GM20431 (cell line): ENCODE measurements around the gene THOC5.
"Not testable (repeated sequence)": the region's sequence is repeated elsewhere in the genome, so short reads cannot be mapped to it uniquely, and the experiment has no call there.

Source experiments
- in situ Hi-C: fragments of 300-500 bp; cut with MseI, MboI; formaldehyde crosslinking; loops from one replicate; pipeline ENCODE4 v1.15.0; 2020; ENCODE audit warnings: low sequenced_read_pairs; ENCODE audit not compliant: unreplicated experiment

Gene THOC5

DNA sequence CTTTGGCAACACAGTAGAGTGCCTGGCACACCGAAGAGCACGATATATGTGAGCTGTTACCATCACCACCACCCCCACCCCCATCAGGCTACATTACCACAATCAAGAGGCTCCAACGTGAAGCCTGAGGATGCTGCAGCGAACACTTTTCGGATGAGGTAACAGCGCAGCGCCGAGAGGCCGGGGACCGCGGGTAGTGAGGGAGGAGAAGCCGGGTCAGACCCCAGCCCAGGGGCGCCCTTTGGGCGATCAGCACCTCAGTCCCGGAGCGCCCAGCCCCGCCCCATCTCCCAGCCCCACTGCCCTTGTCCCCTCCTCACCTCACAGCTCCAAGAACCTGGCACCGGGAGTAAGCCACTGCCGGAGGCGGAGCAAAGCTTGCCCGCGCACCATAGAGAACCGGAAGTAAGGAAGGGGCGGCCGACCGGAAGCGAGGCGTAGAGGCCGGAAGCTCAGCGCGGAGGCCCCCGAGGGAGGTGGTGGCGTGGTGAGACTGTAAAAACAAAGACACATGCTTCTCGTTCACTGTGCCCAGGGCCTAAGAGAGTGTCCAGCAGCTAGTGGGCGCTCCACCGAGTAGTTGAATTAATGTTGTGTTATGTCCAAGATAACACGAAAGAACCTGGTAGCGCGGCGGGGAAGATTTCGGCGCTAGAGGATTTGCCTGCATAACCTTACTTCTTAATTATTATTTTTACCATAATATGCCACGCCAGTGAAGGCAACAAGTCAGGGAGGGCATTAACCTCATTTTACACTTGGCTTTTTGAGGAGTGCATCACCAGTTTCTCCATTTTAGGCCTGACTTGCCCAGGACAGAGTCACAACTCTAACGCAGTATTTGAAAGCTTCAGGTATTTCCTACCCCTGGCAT, at the start of gene THOC5:
THOC5 (minus strand) TSS at position 407 of the 874 bp plus-strand sequence. CDS start 4,610 bp downstream, outside the sequence.
- in situ Hi-C loops: no loop called here

DNA sequence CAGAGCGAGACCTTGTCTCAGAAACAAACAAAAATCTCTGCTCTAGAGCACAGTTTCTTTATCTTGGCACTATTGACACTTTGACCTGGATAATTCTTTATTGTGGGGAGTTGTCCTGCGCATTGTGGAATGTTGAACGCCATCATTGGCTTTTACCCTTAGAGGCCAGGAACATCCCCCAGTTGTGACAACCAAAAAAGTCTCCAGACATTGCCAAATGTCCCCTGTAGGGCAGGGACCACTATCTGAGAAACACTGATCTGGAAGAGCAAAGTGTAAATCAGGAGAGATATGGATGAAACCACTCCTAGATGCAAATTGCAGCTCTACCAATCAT, 45.1 kb upstream of the THOC5 start:
- in situ Hi-C loops: no loop called here

DNA sequence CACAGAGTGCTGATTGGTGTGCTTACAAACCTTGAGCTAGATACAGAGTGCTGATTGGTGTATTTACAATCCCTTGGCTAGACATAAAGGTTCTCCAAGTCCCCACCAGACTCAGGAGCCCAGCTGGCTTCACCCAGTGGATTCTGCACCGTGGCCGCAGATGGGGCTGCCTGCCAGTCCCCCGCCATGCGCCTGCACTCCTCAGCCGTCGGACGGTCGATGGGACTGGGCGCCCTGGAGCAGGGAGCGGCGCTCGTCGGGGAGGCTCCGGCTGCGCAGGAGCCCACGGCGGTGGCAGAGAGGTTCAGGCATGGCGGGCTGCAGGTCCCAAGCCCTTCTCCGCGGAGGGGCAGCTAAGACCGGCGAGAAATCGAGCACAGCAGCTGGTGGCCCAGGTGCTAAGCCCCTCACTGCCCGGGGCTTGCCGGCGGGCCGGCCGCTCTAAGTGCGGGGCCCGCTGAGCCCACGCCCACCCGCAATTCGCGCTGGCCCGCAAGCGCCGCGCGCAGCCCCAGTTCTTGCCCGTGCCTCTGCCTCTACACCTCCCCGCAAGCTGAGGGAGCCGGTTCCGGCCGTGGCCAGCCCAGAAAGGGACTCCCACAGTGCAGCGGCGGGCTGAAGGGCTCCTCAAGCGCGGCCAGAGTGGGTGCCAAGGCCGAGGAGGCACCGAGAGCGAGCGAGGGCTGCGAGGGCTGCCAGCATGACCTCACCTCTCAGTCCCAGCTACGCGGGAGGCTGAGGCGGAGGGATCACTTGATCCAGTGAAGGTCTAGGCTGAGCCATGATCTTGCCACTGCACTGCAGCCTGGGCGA, 44.5 kb upstream of the THOC5 start:
- in situ Hi-C loops: not testable (repeated sequence)

DNA sequence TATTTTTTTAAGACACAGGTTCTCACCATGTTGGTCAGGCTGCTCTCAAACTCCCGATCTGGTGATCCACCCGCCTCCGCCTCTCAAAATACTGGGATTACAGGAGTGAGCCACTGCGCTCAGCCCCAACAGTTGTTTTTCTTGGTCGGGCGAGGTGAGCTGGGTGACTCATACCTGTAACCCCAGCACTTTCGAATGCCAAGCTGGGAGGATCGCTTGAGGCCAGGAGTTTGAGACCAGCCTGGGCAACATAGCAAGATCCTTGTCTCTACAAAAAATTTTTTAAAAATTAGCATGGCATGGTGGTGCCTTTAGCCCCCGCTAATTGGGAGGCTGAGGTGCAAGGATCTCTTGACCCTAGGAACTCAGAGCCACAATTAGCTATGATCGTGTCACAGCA, 42.9 kb upstream of the THOC5 start:
- in situ Hi-C loops: no loop called here

DNA sequence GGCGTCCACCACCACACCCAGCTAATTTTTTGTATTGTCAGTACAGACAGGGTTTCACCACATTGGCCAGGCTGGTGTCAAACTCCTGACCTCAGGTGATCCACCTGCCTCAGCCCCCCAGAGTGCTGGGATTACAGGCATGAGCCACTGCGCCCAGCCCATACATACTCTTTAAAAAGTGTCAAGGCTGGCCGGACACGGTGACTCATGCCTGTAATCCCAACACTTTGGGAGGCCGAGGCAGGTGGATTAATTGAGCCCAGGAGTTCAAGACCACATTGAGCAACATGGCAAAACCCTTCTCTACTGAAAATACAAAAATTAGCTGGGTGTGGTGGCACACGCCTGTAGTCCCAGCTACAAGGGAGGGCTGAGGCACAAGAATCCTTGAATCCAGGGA, 40.9 kb upstream of the THOC5 start:
- in situ Hi-C loops: not testable (repeated sequence)

DNA sequence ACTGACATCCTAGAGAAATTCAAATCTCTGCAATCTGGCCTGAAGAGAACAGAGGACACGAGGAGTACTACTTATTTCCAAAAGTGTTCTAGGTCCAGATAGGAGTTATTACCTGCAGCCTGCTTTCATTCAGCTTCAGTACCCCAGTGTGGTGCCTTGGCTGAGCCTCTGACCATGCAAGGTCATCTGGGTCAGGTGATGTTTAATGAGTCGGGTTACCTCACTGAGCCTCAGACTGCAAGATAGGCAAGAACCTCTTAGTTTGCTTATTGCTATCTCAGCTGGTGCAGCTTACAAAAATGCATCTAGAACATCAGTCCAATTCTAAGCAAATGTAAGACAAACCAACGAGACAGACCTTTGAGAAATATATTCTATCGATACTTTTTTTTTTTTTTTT, 40.4 kb upstream of the THOC5 start:
- in situ Hi-C loops: no loop called here

DNA sequence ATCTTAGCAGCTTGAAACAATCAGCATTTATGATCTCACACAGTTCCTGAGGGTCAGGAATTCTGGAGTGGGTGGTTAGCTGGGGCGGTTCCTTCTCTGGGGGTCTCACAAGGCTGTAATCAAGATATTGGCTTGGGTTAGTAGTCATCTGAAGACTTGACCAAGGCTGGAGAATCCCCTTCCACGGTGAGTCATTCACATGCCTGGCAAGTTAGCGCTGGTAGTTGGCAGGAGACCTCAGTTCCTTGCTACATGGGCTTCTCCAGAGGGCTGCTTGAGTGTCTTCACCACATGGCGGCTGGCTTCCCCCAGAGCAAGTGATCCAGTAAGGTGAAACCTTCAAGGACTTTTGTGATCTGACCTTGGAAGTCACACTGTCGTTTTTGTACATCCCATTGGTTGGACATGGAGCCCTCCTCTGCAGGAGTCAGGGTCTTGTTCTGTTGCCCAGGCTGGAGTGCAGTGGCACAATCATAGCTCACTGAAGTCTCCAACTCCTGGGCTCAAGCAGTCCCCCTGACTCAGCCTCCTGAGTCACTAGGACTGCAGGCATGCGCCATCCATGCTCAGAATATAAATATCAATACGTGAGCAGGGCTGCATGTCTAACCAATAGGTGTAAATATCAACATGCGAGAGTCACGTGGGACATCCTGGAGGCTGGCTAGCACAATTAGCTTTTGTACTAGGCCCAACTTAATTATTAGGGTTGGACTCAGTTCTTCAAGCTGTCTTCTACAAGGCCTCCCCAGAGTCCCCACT, 34.6 kb upstream of the THOC5 start:
- in situ Hi-C loops: no loop called here

DNA sequence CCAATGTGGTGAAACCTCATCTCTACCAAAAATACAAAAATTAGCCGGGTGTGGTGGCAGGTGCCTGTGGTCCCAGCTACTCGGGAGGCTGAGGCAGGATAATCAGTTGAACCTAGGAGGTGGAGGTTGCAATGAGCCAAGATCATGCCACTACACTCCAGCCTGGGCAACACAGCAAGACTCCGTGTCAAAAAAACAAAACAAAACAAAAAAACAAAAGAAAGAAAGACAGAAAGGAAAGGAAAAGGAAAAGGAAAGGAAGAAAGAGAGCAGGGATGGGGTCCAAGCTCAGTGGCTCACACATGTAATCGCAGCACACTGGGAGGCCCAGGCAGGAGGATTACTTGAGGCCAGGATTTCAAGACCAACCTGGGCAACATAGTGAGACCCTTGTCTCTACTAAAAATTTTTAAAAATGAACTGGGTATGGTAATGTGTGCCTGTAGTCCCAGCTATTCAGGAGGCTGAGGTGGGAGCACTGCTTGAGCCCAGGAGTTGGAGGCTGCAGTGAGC, 32.7 kb upstream of the THOC5 start:
- in situ Hi-C loops: not testable (repeated sequence)

DNA sequence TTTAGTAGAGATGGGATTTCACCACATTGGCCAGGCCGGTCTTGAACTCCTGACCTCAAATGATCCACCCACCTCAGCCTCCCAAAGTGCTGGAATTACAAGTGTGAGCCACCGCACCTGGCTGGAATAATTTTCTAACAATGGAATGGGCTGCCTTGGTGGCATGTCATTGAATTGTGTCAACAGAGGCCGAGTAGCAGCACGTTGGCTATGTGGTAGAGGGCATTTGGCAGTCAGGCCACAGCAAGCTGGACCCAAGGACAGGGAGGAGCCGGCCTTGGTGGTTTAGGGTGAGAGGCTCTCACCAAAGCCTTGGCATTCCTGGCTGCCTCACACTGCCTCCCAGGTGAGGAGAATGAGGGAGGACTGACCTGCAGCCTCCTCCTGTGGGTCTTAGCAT, 31.4 kb upstream of the THOC5 start:
- in situ Hi-C loops: no loop called here

DNA sequence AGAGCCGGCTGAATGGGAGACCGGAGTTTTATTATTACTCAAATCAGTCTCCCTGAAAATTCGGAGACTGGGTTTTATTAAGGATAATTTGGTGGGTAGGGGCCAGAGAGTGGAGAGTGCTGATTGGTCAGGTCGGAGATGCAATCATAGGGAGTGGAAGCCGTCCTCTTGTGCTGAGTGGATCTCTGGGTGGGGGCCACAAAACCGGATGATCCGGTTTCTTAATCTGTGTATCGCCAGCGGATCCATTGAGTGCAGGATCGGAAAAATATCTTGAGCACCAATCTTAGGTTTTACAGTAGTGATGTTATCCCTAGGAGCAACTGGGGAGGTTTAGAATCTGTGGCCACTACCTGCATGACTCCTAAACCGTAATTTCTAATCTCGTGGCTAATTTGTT, 28.2 kb upstream of the THOC5 start:
- in situ Hi-C loops: no loop called here

DNA sequence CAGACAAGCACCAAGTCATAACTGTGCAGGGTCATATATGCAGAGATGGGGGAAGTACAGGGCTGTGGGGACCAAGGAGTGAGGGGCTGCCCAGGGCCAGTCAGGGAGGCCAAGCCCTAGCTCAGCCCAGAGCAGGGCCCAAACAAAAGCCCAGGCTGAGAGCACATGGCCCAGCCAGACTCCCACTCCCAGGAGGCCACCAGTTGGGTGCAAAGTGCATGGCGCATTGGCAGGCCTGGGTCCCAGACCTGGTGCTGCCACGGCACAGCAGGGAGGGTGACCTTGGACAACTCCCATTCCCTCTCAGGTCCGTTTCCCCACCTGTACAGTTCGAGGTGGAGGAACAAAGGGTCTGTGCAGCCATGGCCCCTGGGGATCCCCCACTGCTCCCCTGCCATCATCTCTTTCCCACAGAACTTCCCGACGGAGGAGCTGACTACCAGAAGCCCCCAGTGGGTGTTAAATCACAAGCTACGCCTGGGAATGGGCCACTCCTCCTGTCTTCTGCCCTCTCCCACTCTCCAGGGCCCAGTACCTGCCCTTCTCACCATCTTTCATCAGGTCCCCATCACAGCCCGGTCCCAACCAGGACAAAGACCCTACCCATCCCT, 26.7 kb upstream of the THOC5 start:
- in situ Hi-C loops: no loop called here

DNA sequence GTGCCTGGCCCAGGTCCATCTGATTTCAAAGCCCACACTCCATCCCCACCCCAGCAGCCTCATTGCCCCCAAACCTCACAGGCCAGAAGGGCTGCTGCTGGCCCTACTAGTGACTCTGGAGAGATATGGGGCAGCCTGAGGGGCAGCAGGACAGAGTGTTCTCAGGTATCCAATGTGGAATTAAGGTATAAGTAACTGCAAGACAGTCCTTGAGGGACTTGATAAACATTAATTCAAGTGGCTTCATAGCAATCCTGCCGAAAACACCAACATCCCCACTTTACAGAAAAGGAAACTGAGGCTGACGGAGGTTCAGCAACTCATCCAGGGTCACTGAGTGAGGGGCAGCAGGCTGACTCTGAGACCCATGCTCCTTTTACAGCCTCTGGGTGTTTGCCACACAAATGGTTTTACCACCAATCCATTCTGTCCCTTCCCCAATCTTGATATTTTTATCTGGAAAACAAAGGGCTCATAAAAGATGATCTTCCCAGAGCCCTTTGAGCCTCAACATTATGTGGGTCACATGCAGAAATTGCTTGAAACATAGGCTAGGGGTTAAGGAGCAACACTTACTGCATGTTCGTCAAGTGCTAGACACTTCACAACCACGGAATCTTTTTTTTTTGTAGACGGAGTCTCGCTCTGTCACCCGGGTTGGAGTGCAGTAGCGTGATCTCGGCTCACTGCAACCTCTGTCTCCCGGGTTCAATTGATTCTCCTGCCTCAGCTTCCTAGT, 25.1 kb upstream of the THOC5 start:
- in situ Hi-C loops: no loop called here

DNA sequence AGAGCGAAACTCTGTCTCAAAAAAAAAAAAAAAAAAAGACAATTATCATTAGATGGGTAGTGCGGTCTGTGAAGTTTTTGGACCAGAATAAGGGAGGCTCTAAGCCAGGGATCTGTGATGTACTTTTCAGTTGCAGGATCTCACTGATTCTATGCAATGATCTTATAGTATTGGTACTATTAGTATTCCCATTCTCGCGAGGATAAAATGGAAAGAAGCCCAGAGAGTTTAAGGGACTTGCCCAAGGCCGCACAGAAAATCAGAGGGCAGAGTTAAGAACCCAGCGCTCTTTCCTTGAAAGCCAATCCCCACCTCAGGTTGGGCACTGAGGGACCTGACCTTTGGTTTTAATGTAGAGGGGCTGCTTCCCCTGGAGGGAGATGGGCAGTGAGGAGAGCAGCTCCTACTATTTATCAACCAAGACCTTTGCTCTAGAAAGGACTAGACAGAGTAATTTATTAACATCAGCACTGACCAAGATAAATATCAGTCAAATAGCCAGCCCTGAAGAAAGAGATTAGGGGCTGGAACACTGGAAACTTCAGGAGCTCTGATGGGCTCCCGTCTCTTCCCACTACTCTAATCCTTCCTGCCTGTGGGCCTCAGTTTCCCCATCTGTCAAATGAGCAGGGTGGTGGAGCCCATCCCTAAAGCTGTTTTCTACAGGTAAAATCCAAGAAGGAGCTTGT, 21.3 kb upstream of the THOC5 start:
- in situ Hi-C loops: no loop called here

DNA sequence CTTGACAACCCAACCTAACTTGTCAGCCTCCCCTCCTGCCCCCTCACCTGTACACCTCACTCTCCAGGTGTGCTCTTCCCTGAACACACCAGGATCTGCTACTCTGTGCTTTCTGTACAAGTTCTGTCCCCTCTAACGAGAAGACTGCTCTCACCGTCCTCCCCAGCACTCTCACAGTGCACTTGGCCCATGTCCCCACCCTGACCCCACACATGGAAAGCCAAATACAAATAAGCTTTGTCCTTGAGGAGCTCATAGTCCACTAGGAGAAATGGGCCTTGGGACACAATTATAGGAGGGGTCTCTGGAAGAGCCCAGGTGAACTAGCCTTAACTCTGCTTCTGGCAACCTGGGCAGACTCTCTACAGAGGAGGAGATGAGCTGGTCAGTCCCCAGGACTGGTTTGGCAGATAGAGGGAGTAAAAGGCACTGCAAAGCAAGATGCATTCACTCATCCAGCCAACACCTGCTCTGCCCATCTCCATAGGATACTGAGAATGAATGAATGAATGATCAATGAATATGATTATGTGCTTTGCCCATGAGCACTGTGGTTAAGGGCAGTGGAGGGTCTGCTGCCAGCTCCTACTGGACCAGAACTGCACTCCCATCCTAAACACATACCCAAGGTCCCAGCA, 17.5 kb upstream of the THOC5 start:
- in situ Hi-C loops: no loop called here

DNA sequence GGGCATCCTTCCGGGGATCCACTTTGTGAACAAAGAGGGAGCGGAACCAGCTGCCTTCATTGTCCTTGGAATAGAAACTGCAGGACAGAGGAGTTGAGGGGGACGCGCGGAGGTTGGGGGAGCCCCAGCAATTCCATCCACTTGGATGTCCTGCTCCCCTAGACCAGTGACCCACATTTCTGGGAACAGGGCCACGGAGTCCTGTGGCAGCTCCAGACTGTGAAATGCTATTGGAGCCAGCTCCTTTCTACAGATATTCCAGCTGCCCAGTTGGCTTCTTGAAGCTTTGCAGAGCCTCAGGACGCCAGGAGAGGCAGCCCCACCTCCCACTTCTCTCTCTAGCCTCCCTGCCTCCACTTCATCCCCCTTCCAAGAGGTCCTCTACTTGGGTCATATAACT, 16.9 kb upstream of the THOC5 start:
- in situ Hi-C loops: no loop called here

DNA sequence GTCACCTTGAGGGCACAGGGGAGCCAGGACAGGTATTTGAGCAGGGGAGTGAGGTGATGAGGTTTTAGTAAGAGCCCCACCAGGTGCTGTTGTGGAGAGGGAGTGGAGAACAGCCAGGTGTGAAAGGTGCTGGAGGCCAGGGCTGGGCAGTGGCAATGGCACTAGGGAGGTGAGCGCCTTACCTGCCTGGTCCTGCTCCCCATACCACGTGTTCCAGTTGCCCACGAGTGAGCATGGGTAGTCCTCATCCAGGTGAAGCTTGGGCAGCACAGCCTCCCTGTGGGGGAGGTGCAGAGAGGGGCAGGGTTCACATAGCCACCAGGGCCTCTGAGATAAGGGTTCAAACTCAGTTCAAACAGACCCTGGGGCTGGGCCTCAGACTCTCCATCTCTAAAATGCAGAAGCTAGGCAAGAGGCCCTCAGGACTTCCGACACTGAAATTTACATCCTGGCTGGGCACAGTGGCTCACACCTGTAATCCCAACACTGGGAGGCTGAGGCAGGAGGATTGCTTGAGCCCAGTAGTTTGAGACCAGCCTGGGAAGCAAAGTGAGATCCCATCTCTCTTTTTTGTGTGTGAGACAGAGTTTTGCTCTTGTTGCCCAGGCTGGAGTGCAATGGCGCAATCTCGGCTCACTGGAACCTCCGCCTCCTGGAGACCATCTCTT, 15.6 kb upstream of the THOC5 start:
- in situ Hi-C loops: no loop called here

DNA sequence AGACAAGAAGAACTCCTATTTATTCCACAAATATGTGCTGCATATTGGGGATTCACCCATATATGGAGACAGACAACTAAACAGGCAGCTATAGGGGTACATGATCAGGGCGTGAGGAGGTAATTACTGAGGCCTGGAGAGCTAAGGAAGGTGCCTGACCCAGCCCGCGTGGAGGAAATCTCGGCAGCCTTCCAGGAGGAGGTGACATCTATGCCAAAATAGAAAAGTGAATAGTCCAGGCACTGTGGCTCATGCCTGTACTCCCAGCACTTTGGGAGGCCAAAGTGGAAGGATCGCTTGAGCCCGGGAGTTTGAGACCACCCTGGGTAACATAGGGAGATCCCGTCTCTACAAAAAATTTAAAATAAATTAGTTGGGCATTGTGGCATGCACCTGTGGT, 13.8 kb upstream of the THOC5 start:
- in situ Hi-C loops: no loop called here

DNA sequence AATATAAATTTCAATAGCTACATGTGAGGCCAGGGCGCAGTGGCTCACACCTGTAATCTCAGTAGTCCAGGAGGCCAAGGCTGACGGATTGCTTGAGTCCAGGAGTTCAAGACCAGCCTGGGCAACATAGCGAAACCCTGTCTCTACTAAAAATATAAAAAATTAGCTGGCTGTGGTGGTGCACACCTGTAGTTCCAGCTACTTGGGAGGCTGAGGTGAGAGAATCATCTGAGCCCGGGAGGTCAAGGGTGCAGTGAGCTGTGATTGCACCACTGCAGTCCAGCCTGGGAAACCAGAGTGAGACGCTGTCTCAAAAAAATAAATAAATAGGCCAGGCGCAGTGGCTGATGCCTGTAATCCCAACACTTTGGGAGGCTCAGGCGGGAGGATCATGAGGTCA, 13.0 kb upstream of the THOC5 start:
- in situ Hi-C loops: not testable (repeated sequence)
